ENCODE measurements around the gene RHOH.

- TF ChIP-seq PKNOX1 (IDR thresholded peaks at IDR 0.05) (no peak), ELF4 (IDR thresholded peaks at IDR 0.05) (no peak), SP1 (IDR thresholded peaks at IDR 0.05) (no peak), NFRKB (IDR thresholded peaks at IDR 0.05) (no peak), ARNT (IDR thresholded peaks at IDR 0.05) (no peak), TARDBP (IDR thresholded peaks at IDR 0.05) (no peak), LEF1 (IDR thresholded peaks at IDR 0.05; ENCODE audit: borderline replicate concordance) (no peak), FOXA1 (IDR thresholded peaks at IDR 0.05) (no peak), SUZ12 (IDR thresholded peaks at IDR 0.05) (no peak), HDGF (IDR thresholded peaks at IDR 0.05; ENCODE audit: borderline replicate concordance) (no peak), ZNF384 (IDR thresholded peaks at IDR 0.05) (no peak)
These were observed 45.9 kb upstream of the RHOH start for GRCh38 chr4:40150932-40151331.

All from HEK293T (cell line).